Loucy (cell line): ENCODE data around the gene OSGIN1.

Experiments used
- H2AFZ ChIP-seq: fragments of 200-600 bp; sonication (generic); 2 replicates; pipeline ENCODE4 v1.6.0; 2016; ENCODE audit warnings: antibody characterized with exemption, mild to moderate bottlenecking, low read length, moderate library complexity
- H3F3A ChIP-seq: fragments of 200-600 bp; 2 replicates; pipeline ENCODE4 v1.6.0; 2016; ENCODE audit warnings: antibody characterized with exemption, low read depth, mild to moderate bottlenecking
- H3K27me3 ChIP-seq: fragments of 200-600 bp; sonication (generic); 2 replicates; pipeline ENCODE4 v1.6.1; 2014; ENCODE audit warnings: low read length, mild to moderate bottlenecking; ENCODE audit not compliant: insufficient read depth, poor library complexity, severe bottlenecking
- H3K36me3 ChIP-seq: fragments of 200-600 bp; sonication (generic); 2 replicates; pipeline ENCODE4 v1.6.1; 2016; ENCODE audit warnings: low read length; ENCODE audit not compliant: insufficient read depth
- H3K4me1 ChIP-seq: fragments of 200-600 bp; sonication (generic); 2 replicates; pipeline ENCODE4 v1.5.1; 2014; ENCODE audit warnings: low read length, mild to moderate bottlenecking; ENCODE audit not compliant: insufficient read depth, poor library complexity, severe bottlenecking
- H3K4me2 ChIP-seq: fragments of 200-600 bp; sonication (generic); 2 replicates; pipeline ENCODE4 v1.6.0; 2014; ENCODE audit warnings: antibody characterized with exemption, low read length, low read depth, mild to moderate bottlenecking; ENCODE audit not compliant: poor library complexity, severe bottlenecking
- H3K4me3 ChIP-seq: fragments of 200-600 bp; sonication (generic); 2 replicates; pipeline ENCODE4 v1.5.1; 2014; ENCODE audit warnings: low read length, mild to moderate bottlenecking, mixed read lengths; ENCODE audit not compliant: poor library complexity, severe bottlenecking
- H3K79me2 ChIP-seq: fragments of 200-600 bp; sonication (generic); 2 replicates; pipeline ENCODE4 v1.6.1; 2014; ENCODE audit warnings: low read length; ENCODE audit not compliant: insufficient read depth
- H3K9ac ChIP-seq: fragments of 200-600 bp; sonication (generic); 2 replicates; pipeline ENCODE4 v1.6.0; 2014; ENCODE audit warnings: mild to moderate bottlenecking, low read depth, low read length, moderate library complexity; ENCODE audit not compliant: poor library complexity, severe bottlenecking
- H3K9me2 ChIP-seq: fragments of 200-600 bp; sonication (generic); replicated peaks from 2 replicates; pipeline ENCODE4 v1.6.1; 2016; ENCODE audit warnings: low read depth, low read length, mixed read lengths
- H3K9me3 ChIP-seq: fragments of 200-600 bp; sonication (generic); 2 replicates; pipeline ENCODE4 v1.6.1; 2014; ENCODE audit warnings: mild to moderate bottlenecking, antibody characterized with exemption, low read length, low read depth; ENCODE audit not compliant: insufficient read depth
- H4K20me1 ChIP-seq: fragments of 200-600 bp; sonication (generic); 2 replicates; pipeline ENCODE4 v1.6.0; 2014; ENCODE audit warnings: antibody characterized with exemption, low read length, mild to moderate bottlenecking; ENCODE audit not compliant: insufficient read depth, poor library complexity, severe bottlenecking
- EZH2phosphoT487 ChIP-seq: fragments of 200-600 bp; IDR thresholded peaks from 2 replicates; pipeline ENCODE4 v1.6.1; 2018; ENCODE audit warnings: antibody characterized with exemption, mild to moderate bottlenecking, moderate library complexity, borderline replicate concordance
- TF ChIP-seq, protein P1 (sequence below): fragments of 200-600 bp; sonication (generic); conservative IDR thresholded peaks from 2 replicates; pipeline ENCODE4 v1.5.1; 2014; ENCODE audit warnings: mild to moderate bottlenecking, antibody characterized with exemption, low read length

Gene OSGIN1

DNA sequence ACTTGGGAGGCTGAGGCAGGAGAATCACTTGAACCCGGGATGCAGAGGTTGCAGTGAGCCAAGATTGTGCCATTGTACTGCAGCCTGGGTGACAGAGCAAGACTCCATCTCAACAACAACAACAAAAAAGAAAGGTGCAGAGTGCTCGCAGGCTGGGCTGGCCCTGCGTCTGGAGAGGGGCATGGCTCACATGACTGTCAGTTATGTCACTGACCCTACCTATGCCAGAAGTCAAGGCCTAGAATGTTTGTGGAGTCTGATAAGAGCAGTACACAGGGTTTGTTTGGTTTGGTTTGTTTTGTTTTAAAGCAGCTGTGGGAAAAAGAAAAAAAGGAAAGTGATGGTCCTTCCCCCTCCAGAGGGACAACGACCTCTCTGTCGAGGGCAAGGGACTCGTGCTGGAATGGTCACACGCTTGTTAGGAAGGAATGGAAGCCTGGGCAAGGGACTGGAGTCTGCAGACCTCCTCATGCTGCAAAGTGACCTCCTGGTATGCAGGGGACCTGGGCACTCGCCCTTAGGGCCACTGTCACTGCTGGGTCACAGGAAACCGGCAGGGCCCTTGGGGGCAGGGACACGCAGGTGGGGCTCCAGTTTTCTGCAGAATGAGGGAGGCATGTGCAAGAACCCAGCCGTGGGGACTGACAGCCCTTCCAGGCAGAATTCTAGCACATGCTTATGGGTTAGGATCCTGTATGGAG is 10.1 kb upstream of the OSGIN1 start:
- H2AFZ ChIP-seq, result no peak overlapping the region
- H3K9me2 ChIP-seq, result no peaks in the 10 kb centered on the region
- no peak overlapping the region for H3K9ac ChIP-seq
- no peak overlapping the region for H3K4me3 ChIP-seq
- H3K27me3 ChIP-seq, result no peaks in the 10 kb centered on the region
- H3K4me2 ChIP-seq, result no peak overlapping the region
- no peaks in the 10 kb centered on the region for H3K79me2 ChIP-seq
- no peaks in the 10 kb centered on the region for H3K36me3 ChIP-seq
- no peaks in the 10 kb centered on the region for H4K20me1 ChIP-seq
- no peak for TF ChIP-seq EZH2phosphoT487
- TF ChIP-seq, protein P1, sequence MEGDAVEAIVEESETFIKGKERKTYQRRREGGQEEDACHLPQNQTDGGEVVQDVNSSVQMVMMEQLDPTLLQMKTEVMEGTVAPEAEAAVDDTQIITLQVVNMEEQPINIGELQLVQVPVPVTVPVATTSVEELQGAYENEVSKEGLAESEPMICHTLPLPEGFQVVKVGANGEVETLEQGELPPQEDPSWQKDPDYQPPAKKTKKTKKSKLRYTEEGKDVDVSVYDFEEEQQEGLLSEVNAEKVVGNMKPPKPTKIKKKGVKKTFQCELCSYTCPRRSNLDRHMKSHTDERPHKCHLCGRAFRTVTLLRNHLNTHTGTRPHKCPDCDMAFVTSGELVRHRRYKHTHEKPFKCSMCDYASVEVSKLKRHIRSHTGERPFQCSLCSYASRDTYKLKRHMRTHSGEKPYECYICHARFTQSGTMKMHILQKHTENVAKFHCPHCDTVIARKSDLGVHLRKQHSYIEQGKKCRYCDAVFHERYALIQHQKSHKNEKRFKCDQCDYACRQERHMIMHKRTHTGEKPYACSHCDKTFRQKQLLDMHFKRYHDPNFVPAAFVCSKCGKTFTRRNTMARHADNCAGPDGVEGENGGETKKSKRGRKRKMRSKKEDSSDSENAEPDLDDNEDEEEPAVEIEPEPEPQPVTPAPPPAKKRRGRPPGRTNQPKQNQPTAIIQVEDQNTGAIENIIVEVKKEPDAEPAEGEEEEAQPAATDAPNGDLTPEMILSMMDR, result no peak
- H3F3A ChIP-seq, result no peaks in the 10 kb centered on the region
- no peaks in the 10 kb centered on the region for H3K9me3 ChIP-seq
- H3K4me1 ChIP-seq, result no peaks in the 10 kb centered on the region

DNA sequence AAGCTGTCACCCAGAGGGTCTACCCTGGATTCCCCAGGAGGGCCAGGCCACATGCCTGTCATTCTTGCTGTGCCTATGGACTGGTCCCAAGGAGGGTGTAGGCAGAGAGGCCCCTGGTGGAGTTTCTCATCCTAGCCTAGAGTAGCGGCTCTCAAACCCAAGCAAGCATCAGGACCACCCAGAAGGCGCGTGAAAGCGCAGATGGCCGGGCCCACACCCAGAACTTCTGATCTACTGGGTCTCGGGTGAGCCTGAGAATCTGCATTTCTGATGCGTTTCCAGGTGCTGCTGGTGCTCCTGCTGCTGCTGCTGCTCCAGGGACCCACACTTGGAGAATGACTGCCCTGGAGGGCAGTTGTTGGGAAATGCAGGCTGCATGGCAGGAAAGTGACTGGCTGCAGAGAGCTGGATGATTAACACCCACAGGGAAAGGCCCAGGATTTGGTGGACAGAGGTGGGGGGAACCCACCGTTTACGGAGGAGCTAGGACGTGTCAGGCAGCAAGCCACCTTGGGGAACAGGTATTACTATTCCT is 9.5 kb upstream of the OSGIN1 start:
- no peaks in the 10 kb centered on the region for H3K4me1 ChIP-seq
- no peak overlapping the region for H3K4me3 ChIP-seq
- H3K79me2 ChIP-seq, result no peaks in the 10 kb centered on the region
- no peak for TF ChIP-seq EZH2phosphoT487
- TF ChIP-seq, protein P1, result no peak
- no peak overlapping the region for H3K4me2 ChIP-seq
- no peak overlapping the region for H2AFZ ChIP-seq
- no peak overlapping the region for H3K9ac ChIP-seq
- H3F3A ChIP-seq, result no peaks in the 10 kb centered on the region
- no peaks in the 10 kb centered on the region for H3K9me2 ChIP-seq
- no peaks in the 10 kb centered on the region for H3K9me3 ChIP-seq
- H3K27me3 ChIP-seq, result no peaks in the 10 kb centered on the region
- no peaks in the 10 kb centered on the region for H3K36me3 ChIP-seq
- H4K20me1 ChIP-seq, result no peaks in the 10 kb centered on the region

DNA sequence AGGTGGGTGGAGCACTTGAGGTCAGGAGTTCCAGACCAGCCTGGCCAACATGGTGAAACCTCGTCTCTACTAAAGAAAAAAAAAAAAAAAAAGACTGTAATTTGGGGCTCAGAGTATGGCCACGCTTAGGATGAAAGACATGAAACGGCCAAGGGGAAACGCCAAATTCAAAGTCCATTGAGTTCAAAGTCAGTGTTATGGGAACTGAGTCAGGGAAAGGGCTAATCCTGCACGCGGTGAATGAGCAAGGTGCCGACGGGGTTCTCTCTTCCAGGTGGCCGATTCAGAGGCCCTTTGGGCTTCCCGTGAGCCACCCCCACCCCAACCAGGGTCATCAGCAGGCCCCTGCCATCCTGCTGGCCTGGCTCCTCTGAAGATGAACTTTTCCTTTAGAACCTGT is 7.5 kb upstream of the OSGIN1 start:
- no peak overlapping the region for H3K4me2 ChIP-seq

More for the DNA sequence above, 7.5 kb upstream of the OSGIN1 start:
- H4K20me1 ChIP-seq, result no peaks in the 10 kb centered on the region
- H3K4me3 ChIP-seq, result no peak overlapping the region
- H2AFZ ChIP-seq, result no peak overlapping the region
- no peaks in the 10 kb centered on the region for H3K79me2 ChIP-seq
- H3K9me2 ChIP-seq, result no peaks in the 10 kb centered on the region
- no peaks in the 10 kb centered on the region for H3K27me3 ChIP-seq
- no peaks in the 10 kb centered on the region for H3K9me3 ChIP-seq
- H3K36me3 ChIP-seq, result no peaks in the 10 kb centered on the region
- TF ChIP-seq EZH2phosphoT487, result no peak
- TF ChIP-seq, protein P1, result no peak
- no peak overlapping the region for H3K9ac ChIP-seq
- no peaks in the 10 kb centered on the region for H3K4me1 ChIP-seq
- H3F3A ChIP-seq, result no peaks in the 10 kb centered on the region
